ENCODE data around the gene MKNK2.

GRCh38 chr19:1998712-1999708 is 52.0 kb downstream of the MKNK2 start:
- no peak for TF ChIP-seq SUZ12 (IDR thresholded peaks at IDR 0.05)
- TF ChIP-seq BHLHE40 (IDR thresholded peaks at IDR 0.05; ENCODE audit: borderline replicate concordance), result no peak
- TF ChIP-seq LEF1 (IDR thresholded peaks at IDR 0.05; ENCODE audit: borderline replicate concordance), result no peak
- TF ChIP-seq NFRKB (IDR thresholded peaks at IDR 0.05), result no peak
- no peak for TF ChIP-seq HDGF (IDR thresholded peaks at IDR 0.05; ENCODE audit: borderline replicate concordance)
- no peak for TF ChIP-seq SP1 (IDR thresholded peaks at IDR 0.05)
- TF ChIP-seq ARNT (IDR thresholded peaks at IDR 0.05), result no peak
- TF ChIP-seq FOXK2 (IDR thresholded peaks at IDR 0.05), result no peak
- TF ChIP-seq FOXM1 (IDR thresholded peaks at IDR 0.05; ENCODE audit: borderline replicate concordance), result no peak
